K562 (cell line): Measurements from ENCODE around the gene EXOSC9. TPM values are rescaled to one million over a fixed set of nuclear protein-coding genes. Genes with fewer than 3 reads are reported as not detected.

Experiments
- ARID1B ChIP-seq: fragments of 450-650 bp; IDR thresholded peaks from 2 replicates; pipeline ENCODE4 v1.6.1; 2016; ENCODE audit warnings: antibody characterized with exemption, mild to moderate bottlenecking, inconsistent platforms
- ARNT ChIP-seq, 2 experiments: fragments of 450-650 bp; IDR thresholded peaks; 2 replicates each; pipeline ENCODE4 v1.6.1; 2016; ENCODE audit warnings: mild to moderate bottlenecking in 1 of 2
- CBFA2T3 ChIP-seq: fragments of 450-650 bp; IDR thresholded peaks from 2 replicates; pipeline ENCODE4 v1.6.1; 2017
- CCNT2 ChIP-seq: IDR thresholded peaks from 2 replicates; pipeline ENCODE4 v1.6.1; 2011; ENCODE audit warnings: borderline replicate concordance, low read depth, mild to moderate bottlenecking, moderate library complexity, mixed read lengths, low read length; ENCODE audit not compliant: insufficient read length; ENCODE audit errors: extremely low read depth
- CHD1 ChIP-seq: fragments of 200-600 bp; sonication (generic); IDR thresholded peaks from one replicate; pipeline ENCODE4 v1.6.1; 2012; ENCODE audit warnings: mild to moderate bottlenecking, moderate library complexity, low read length, inconsistent platforms
- FOXP1 ChIP-seq: sonication (generic); formaldehyde crosslinking; IDR thresholded peaks from 2 replicates; pipeline ENCODE4 v1.8.0; 2022; ENCODE audit warnings: mild to moderate bottlenecking, missing genetic modification reagents
- HDAC3 ChIP-seq: fragments of 450-650 bp; IDR thresholded peaks from 2 replicates; pipeline ENCODE4 v1.6.1; 2018; ENCODE audit warnings: borderline replicate concordance, mild to moderate bottlenecking, moderate library complexity; ENCODE audit not compliant: partially characterized antibody
- KAT7 ChIP-seq: sonication (generic); formaldehyde crosslinking; IDR thresholded peaks from 2 replicates; pipeline ENCODE4 v1.8.0; 2022; ENCODE audit warnings: missing genetic modification reagents, mild to moderate bottlenecking, borderline replicate concordance
- MEIS2 ChIP-seq: fragments of 450-650 bp; IDR thresholded peaks from 2 replicates; pipeline ENCODE4 v1.6.1; 2014; ENCODE audit warnings: mild to moderate bottlenecking; ENCODE audit not compliant: partially characterized antibody
- NFIC ChIP-seq: fragments of 450-650 bp; IDR thresholded peaks from 2 replicates; pipeline ENCODE4 v1.6.1; 2017; ENCODE audit warnings: mild to moderate bottlenecking, inconsistent platforms
- PML ChIP-seq: IDR thresholded peaks from 2 replicates; pipeline ENCODE4 v1.6.1; 2012; ENCODE audit warnings: low read length, inconsistent platforms
- PTBP1 ChIP-seq: fragments of 200-400 bp; formaldehyde crosslinking; IDR thresholded peaks from 2 replicates; pipeline ENCODE4 v1.6.1; 2017; ENCODE audit warnings: low read depth, low read length
- RBM14 ChIP-seq: fragments of 200-400 bp; formaldehyde crosslinking; IDR thresholded peaks from 2 replicates; pipeline ENCODE4 v1.6.1; 2018; ENCODE audit warnings: low read depth, mild to moderate bottlenecking, low read length, moderate library complexity, borderline replicate concordance; ENCODE audit not compliant: insufficient read depth
- SIN3A ChIP-seq, 2 experiments: fragments of 150-350 bp in 1 of 2; IDR thresholded peaks; 2 replicates each; pipeline ENCODE4 v1.6.1; 2011 to 2016; ENCODE audit warnings: borderline replicate concordance in 2 of 2, low read depth in 2 of 2, low read length in 2 of 2, mild to moderate bottlenecking in 2 of 2, moderate library complexity in 2 of 2; ENCODE audit not compliant: control insufficient read depth in 1 of 2
- SMAD1 ChIP-seq: fragments of 150-350 bp; IDR thresholded peaks from 2 replicates; pipeline ENCODE4 v1.6.1; 2014; ENCODE audit warnings: low read length, low read depth; ENCODE audit not compliant: partially characterized antibody
- SMC3 ChIP-seq: conservative IDR thresholded peaks from 2 replicates; pipeline ENCODE4 v1.6.1; 2011; ENCODE audit warnings: low read depth, low read length, improper control_type of control experiment; ENCODE audit not compliant: insufficient read depth
- TEAD4 ChIP-seq, 2 experiments: sonication (generic) in 1 of 2; formaldehyde crosslinking in 1 of 2; IDR thresholded peaks; 2 replicates each; pipeline versions ENCODE4 v1.6.1 to v1.8.0; 2012 to 2022; ENCODE audit warnings: borderline replicate concordance in 1 of 2, inconsistent platforms in 1 of 2, low read length in 1 of 2, mild to moderate bottlenecking in 1 of 2, missing genetic modification reagents in 1 of 2
- THAP12 ChIP-seq: fragments of 250-450 bp; sonication (Bioruptor Pico); IDR thresholded peaks from 2 replicates; pipeline ENCODE4 v1.9.0; 2021; ENCODE audit warnings: mild to moderate bottlenecking, inconsistent platforms
- WHSC1 ChIP-seq: IDR thresholded peaks from one replicate; pipeline ENCODE4 v1.6.1; 2012; ENCODE audit warnings: low read length, control low read depth, inconsistent platforms
- YY1 ChIP-seq, 3 experiments: IDR thresholded peaks; 2 replicates each; pipeline ENCODE4 v1.6.1; 2011; ENCODE audit warnings: low read length in 2 of 3, mild to moderate bottlenecking in 2 of 3, moderate library complexity in 2 of 3, borderline replicate concordance in 1 of 3, control low read depth in 1 of 3, low read depth in 1 of 3; ENCODE audit not compliant: insufficient read depth in 3 of 3, insufficient replicate concordance in 2 of 3, control insufficient read depth in 1 of 3, insufficient read length in 1 of 3; ENCODE audit errors: extremely low read depth in 1 of 3
- ZBTB1 ChIP-seq: sonication (generic); formaldehyde crosslinking; IDR thresholded peaks from 2 replicates; pipeline ENCODE4 v1.8.1; 2023; ENCODE audit warnings: missing genetic modification reagents, low read depth, mild to moderate bottlenecking, borderline replicate concordance
- ZFPM2 ChIP-seq: fragments of 250-450 bp; sonication (Bioruptor Pico); IDR thresholded peaks from 2 replicates; pipeline ENCODE4 v1.5.1; 2022; ENCODE audit warnings: mild to moderate bottlenecking
- ZNF239 ChIP-seq: fragments of 250-450 bp; sonication (Bioruptor Pico); IDR thresholded peaks from 2 replicates; pipeline ENCODE4 v1.4.0; 2020; ENCODE audit warnings: mild to moderate bottlenecking
- ZNF384 ChIP-seq: IDR thresholded peaks from 2 replicates; pipeline ENCODE4 v1.6.1; 2012; ENCODE audit warnings: low read depth, low read length, improper control_type of control experiment
- ZZZ3 ChIP-seq: fragments of 450-650 bp; IDR thresholded peaks from 2 replicates; pipeline ENCODE4 v1.6.1; 2016; ENCODE audit warnings: antibody characterized with exemption, mild to moderate bottlenecking, moderate library complexity
- polyA plus RNA-seq, 8 experiments: library from polyadenylated mRNA; depleted of rRNA in 4 of 8; stranded (reverse) in 5 of 8; unstranded in 3 of 8; fragments of >200 nt; fragmentation: Nextera tagmentation in 2 of 8; fragmentation: Illumina TruSeq in 1 of 8; extraction: Ambion mirVana in 2 of 8; extraction: Trizol in 1 of 8; gene quantifications; 2 replicates each; pipeline versions ENCODE4 v1.2.1 to v1.2.3, GENCODE V29; 2011 to 2014; ENCODE audit warnings: inconsistent platforms in 1 of 8, missing spikeins in 1 of 8
- total RNA-seq, 7 experiments: library from RNA; depleted of rRNA in 6 of 7; stranded (reverse); fragments of >200 nt in 6 of 7; fragmentation: Illumina TruSeq in 2 of 7; extraction: Trizol in 2 of 7; gene quantifications; 2 replicates each; pipeline versions ENCODE4 v1.2.1 to v1.2.3, GENCODE V29; 2011 to 2021; ENCODE audit warnings: low replicate concordance in 1 of 7

EXOSC9 gene
- total and polyA plus RNA-seq, 9 of the 15 experiments (the other 6 are each of a cell fraction or from before 2014, with no cell fraction given), result 64.7 to 166 (median 115) TPM

GRCh38 chr4:121822796-121823504 lies 21.8 kb downstream of the EXOSC9 start (continued):
- TF ChIP-seq YY1 (IDR thresholded peaks at IDR 0.05; ENCODE audit: borderline replicate concordance in 1 of 3, control insufficient read depth in 1 of 3, extremely low read depth in 1 of 3, insufficient read depth in 3 of 3, insufficient read length in 1 of 3, insufficient replicate concordance in 2 of 3, low read depth in 1 of 3, low read length in 2 of 3), result peak; percentile 64 to 95 (median 80)
- peak in 1 of 2 experiments; percentile 83; a peak in 1 of 4 replicates for TF ChIP-seq SIN3A (IDR thresholded peaks at IDR 0.05; ENCODE audit: borderline replicate concordance in 2 of 2, control insufficient read depth in 1 of 2, low read depth in 2 of 2, low read length in 2 of 2)
- 0 out of 2 replicates have a peak, but pooled peaks have one; percentile 37 for TF ChIP-seq FOXP1 (CRISPR knock-in tag)
- TF ChIP-seq ZNF239 (CRISPR knock-in tag), result peak; percentile 84
- peak; percentile 26; the same call in 1 of the 2 replicates for TF ChIP-seq ARID1B
- 0 out of 2 replicates have a peak, but pooled peaks have one; percentile 39 for TF ChIP-seq ZBTB1 (CRISPR knock-in tag)
- peak; percentile 45 for TF ChIP-seq MEIS2
- no peak for TF ChIP-seq PTBP1
- TF ChIP-seq ARNT (IDR thresholded peaks at IDR 0.05), result no peak; a peak in 1 of 4 replicates
- peak; percentile 48 for TF ChIP-seq TEAD4 (IDR thresholded peaks at IDR 0.05; ENCODE audit: low read length)
- no peak for TF ChIP-seq TEAD4 (CRISPR knock-in tag; IDR thresholded peaks at IDR 0.05; ENCODE audit: borderline replicate concordance)
- peak; percentile 74 for TF ChIP-seq CHD1
- peak; percentile 60; the same call in 1 of the 2 replicates for TF ChIP-seq ZNF384
- TF ChIP-seq WHSC1, result no peak
- no peak for TF ChIP-seq ZFPM2 (CRISPR knock-in tag)
- peak; percentile 74 for TF ChIP-seq NFIC
- 0 out of 2 replicates have a peak, but pooled peaks have one; percentile 17 for TF ChIP-seq THAP12 (CRISPR knock-in tag)
- peak; percentile 48; the same call in 1 of the 2 replicates for TF ChIP-seq PML
- TF ChIP-seq KAT7 (CRISPR knock-in tag), result 0 out of 2 replicates have a peak, but pooled peaks have one; percentile 64
- no peak for TF ChIP-seq SMC3
- TF ChIP-seq HDAC3, result no peak
- TF ChIP-seq RBM14, result no peak
- peak; percentile 45 for TF ChIP-seq SMAD1
- no peak for TF ChIP-seq ZZZ3
- TF ChIP-seq CCNT2, result peak; percentile 41
- peak; percentile 33; the same call in 1 of the 2 replicates for TF ChIP-seq CBFA2T3
